GM19372 (cell line): ENCODE measurements around the gene ATP5PD.
A peak's percentile ranks its signal among the peaks of the same experiment; 100 is the strongest.

Experiments used
- ATAC-seq: cut with Tn5 transposase; IDR thresholded peaks from one replicate; pipeline ENCODE4 v1.9.1; 2021; ENCODE audit warnings: mild to moderate bottlenecking, low read depth, moderate library complexity; ENCODE audit not compliant: unreplicated experiment

Gene ATP5PD

DNA sequence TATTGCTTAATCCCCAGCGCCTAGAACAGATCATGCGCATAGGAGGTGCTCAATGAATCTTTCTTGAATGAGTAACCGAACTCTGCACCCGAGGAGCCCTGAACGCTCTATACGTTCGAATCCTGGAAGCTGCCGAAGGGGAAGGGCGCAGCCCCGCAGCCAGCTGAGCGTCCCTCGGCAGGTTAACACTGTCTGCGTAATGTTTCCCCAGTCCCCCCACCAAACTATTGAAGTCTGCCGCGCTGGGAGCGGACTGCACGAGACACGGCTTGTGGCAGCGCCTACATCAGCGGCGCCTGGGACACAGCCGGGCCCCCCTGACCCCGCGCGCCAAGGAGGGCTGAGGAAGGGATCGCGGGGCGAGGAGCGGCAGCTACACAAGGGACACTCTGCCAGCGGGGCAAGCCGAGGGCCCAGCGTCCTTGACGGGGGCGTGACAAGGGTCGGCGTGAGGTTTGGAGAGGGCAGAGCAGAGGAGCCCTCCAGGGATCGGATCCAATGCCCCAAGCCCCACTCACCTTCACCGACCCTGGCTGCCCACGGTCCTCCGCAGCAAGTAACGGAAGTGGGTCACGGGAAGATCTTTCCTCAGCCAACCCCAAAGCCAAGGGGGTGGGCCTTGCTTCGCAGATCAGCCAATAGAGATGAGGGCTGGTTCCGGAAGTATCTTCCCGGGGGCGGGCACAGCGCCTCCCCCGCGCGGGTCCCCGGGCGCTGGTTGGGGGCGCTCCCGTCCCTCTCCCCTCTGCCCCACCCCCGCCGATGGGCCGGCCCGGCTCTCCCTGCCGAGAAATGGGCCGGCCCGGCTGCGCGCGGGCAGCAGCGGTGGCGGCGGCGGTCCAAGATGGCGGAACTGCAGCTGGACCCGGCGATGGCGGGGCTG lies at the start of gene ATP5PD, which contains the start of gene KCTD2:
ATP5PD (minus strand) TSS at position 563 of the 883 bp plus-strand sequence. CDS start 4,319 bp downstream, outside the sequence.
KCTD2 (plus strand) TSS at position 819 of the 883 bp plus-strand sequence; CDS start at position 845, 26 bp downstream.
- peak; percentile 97 for ATAC-seq

DNA sequence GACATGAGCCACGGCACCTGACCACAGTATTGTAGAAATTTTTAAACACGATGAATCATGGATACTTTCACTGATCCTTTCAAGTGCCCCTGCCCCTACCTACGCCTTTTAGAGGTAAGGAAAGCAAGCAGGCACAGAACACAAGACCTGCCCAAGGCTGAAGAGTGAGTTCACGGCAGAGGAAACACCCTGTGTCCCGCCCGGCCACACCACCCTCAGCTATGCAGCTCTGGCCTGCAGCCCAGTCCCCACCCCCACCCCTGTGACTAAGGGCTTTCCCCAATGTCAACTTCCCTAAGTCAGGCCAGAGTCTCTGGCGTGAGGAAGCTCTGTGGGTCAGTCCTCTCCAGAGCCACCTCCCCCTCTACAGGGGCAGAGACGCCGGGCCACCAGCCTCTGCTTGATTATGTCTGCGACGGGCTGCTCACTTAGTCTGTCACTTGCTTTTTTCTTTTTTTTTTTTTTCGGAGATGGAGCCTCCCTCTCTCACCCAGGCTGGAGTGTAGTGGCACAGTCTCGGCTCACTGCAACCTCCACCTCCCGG lies 49.4 kb upstream of the ATP5PD start:
- no peak for ATAC-seq

DNA sequence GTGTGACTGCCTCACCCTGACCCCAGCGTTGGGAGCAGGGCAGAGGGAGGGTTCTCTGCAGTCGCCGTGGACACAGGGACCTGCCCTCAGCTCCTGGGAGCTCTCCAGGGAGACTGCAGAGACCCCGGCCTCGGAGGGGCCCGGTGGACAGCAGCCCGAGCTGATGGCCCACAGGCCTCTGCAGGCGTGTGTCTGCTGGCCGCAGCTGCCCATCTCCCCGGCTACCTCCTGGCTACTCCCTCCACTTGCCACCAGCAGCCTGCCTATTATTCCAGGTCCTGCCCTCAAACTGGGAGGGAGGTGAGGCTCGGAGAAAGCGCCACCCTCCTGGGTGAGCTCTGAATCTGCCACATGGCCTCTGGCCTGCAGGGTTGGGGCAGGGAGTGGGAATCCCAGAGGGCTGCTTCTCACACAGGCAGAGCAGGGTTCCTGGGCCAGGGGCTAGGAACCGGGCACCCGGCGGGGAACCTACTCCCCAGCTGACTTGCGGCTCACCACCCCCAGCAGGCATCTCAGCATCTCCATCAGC lies 48.2 kb upstream of the ATP5PD start:
- no peak for ATAC-seq

DNA sequence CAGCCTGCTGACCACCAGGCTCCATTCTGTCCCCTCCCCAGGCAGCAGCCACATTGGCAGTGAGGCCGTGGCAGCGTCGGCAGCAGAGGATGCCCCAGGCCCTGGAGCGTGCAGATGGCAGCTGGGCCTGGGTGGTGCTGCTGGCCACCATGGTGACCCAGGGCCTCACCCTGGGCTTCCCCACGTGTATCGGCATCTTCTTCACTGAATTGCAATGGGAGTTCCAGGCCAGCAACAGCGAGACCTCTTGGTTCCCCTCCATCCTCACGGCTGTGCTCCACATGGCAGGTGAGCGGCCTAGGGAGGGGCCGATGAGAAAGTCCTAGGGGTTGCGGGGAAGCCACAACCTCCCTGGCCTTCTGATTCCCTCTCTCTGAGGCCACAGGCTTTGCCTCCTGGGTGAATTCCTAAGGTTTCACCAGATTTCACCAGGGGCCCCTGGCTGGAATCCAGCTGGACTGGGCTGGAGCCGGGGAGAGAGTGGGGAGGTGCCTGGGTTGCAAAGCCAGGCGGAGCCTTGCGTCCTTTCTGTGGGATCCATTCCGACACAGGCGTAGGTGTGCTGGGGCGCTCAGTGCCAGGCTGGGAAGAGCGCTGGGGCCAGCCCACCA lies 46.9 kb upstream of the ATP5PD start:
- no peak for ATAC-seq

DNA sequence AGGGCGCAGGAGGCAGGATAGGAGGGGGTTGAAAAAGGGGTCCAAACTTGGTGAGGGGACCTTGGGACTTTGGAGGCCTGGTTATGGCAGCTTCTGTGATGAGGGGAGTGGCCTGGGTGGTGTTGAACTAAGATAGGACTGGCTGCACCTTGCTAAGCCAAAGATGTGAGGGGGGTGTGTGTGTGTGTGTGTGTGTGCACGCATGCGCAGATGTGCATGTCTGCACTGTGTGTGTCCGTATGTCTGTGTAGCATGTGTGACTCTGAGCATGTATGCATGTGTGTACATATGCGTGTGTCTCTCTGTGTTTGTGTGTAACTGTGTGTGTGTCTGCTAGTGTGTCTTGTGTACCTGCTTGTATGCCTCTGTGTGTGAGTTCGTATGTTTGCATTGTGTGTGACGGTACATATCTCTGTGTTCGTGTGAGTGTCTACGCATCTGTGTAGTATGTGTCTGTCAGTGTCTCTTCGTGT lies 45.1 kb upstream of the ATP5PD start:
- no peak for ATAC-seq

DNA sequence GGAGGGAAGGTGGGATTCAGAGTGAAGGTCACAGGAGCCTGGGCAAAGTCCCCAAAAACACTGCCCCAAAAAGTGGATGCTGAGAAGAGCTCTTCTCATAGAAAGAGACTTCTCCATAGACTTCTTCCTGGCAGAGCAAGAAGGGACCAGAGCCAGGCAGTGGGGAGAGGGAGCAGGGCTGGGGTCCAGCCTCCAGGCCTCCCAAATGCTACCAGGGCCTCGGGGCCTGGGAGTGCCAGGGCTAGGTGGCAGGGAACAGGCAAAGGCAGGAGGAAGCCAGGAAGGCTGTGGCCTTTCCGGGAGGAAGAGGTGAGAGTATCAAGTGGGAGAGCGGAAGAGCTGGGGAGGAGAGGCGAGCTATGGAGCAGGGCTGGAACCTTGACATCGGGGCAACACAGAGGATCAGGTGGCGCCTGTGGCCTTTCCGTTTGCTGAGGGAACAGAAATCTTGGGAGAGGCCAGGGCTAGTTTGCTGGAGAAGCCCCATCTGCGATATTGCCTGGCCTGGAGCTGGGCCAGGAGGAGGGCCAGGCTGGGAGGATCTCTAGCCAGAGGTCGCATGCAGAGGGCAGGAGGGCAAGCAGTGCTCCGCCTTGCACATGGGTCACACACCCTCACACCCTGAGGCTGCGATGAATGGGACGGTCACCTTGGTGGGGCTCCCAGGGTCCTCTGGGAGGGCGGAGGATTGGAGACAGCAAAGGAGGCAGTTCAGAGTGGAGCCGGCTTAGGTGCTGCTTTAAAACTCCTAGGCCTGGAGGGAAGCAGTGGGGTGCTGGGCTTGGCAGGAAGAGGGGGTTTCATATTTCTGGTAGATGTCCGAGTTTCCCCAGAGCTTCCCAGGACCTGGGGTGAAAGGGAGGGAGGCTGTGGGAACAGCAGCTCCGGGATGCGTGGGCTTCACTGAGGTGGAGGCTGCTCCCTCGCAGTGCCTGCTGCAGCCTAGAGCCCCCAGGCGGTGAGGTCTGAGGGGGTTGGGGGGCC lies 44.4 kb upstream of the ATP5PD start:
- ATAC-seq = no peak

DNA sequence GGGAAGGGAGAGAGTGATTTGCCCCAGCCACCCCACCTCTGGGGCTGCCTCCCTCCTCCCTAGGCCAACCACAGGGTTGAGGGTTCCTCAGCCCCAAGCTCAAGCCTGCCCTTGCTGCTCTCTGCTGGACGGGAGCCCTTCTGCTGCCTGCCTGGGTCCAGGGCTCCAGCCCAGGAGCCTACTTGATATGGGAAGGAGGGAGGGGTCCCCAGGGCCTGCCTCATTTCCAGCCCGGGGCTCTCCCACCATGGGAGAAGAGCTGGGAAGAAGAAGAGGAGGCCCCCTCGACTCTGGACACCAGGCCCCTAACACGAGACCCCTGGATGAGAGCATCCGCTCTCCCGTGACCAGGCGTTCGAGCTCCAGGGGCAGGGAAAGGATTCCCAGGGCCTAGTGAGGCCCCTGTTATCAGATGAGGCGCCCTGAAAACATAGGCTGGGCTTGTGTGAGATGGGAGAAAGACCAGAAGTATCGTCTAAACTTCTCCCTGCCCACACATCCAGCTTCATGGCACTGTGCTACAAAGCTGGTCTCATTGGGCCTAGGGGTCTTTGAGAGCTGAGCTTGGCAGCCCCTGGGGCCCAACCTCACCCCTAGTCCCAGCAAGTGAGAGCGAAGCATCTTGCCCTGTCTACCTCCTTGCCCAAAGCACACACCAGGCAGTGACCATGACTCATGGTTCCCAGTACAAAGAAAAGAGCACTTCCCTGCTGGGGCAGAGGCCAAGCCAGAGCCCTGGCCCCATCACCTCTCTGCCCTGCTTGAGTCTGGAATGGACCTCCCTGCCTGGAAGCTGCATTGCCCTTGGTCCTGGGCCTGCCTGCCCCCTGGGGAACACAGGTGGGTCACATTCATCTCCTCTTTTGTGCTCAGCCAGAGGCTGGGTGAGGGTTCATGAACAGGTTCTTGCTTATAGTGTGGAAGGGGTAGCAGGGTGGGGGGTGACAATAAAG lies 42.0 kb upstream of the ATP5PD start:
- ATAC-seq = no peak

DNA sequence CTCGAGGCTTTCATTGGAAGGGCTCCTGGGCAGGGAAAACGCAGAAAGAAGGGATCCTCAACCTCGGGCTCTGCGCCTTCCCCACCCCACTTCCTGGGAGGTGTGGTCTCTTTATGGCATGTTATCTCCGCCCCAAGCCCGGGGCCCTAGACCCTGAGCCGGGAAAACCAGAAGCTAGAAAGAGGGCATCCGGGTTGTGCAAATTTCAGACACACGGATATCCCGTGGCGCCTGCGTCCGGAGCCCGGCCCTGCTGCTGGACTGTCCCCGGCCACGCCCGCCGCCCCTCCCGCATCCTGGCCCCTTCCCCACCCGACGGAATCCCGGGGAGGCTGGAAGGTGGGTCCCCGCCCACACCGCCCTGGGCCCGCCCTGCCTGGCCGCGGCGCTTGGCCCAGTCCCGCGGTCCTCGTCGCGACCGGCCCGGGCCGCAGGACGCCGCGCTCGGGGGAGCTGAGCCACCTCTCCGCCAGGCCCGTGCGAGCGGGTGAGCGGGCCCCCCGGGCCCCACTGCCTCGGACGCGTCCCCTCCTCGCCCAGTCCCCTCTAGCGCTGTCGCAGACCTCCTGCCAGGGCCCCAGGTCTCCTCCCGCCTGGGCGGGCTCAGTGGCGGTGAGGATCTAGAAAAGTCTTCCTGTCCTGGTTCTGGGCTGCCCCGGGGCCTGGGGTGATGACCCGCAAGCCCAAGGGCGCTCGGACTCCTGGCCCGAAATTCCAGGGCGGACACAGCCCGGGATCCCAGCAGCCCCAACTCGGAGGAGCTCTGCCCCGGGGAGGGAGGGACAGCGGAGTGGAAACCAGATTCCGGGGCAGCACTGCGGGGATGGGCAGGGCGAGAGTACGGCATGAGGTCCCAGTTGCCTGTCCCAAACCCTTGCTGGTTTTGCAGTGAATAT lies 41.0 kb upstream of the ATP5PD start, which contains the start of gene SLC16A5:
SLC16A5 (plus strand) TSS at position 397 of the 896 bp plus-strand sequence. CDS start 5,683 bp downstream, outside the sequence.
- no peak for ATAC-seq

DNA sequence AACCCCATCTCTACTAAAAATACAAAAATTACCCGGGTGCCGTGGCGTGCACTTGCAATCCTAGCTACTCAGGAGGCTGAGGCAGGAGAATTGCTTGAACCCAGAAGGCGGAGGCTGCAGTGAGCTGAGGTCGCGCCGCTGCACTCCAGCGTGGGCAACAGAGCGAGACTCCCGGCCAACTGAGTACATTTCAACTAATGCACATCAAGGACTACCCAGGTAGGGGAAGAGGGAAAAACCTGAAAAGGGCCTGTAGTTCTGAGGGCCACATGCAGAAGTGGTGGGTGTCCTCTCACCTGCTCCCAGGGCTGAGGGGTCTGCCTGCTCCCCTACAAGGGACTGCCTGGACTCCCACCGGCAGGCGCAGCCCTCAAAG lies 40.4 kb upstream of the ATP5PD start:
- no peak for ATAC-seq

DNA sequence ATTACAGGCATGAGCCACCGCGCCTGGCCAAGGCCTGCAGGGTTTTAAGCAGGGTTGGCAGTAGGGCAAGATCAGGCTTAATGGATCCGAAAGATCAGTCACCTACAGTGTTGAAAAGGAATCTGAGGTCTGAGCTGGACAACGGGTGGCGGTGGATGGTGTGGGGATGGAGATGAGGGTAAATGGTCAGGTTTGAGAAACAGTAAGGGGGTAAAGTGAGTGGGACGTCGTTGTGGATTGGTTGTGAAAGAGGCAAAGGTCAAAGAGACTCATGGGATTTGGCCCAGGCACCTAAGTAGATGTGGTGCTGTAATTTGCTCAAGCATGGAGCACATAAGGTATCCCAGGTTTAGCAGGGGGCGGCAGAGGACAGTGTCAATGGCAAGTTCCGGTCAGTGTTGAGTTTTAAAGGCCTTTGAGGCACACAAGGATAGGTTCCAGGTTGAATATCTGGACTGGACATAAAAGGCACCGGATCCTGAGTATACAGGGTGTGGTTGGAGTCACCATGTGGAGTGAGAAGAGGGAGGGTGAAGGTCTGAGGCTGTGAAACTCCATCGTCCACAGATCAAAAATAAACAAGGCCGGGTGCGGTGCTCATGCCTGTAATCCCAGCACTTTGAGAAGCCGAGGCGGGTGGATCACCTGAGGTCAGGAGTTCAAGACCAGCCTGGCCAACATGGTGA lies 39.9 kb upstream of the ATP5PD start:
- ATAC-seq = no peak

DNA sequence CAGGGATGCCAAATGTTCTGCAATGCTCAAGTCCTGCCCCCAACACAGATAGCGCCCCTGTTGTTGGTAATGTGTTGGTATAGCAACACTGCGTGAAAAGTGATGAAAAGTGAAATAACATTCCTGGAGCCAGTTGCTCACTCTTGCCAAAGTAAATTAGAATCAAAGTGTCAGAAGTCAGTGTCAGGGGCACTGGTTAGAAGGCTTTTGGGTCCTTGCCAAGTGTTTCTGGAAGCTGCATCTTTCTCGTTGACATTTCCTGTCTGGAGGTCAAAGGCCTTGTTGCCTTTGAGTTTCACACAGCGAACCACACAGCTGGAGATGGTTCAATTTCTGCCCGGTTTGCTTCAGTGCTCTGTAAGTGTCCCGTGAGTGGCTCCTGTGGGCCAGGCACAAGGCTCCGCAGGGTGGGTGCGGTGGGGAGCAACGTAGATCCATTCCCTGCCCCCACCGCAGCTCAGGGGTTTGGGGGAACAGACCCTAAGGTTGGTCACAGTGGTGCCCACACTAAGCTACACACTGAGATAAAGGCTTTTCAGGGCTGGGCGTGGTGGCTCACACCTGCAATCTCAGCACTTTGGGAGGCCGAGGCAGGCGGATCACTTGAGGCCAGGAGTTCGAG lies 37.4 kb upstream of the ATP5PD start:
- ATAC-seq = no peak

DNA sequence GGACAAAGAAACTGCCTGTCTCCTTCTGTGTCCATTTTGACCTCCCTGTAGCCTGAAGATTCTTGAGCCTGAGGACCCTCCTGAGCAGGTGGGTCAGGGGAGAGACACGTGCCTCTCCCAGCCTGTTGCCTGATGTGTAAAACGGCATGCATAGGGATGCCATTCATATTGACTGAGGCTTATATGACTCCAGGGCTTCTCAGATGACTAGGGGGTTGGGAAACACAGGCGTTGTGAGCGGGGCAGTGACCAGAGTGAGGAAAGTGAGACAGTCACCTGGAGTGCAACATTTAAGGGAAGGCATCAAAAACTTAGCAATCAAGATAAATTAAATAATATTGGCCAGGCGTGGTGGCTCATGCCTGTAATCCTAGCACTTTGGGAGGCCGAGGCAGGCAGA lies 35.9 kb upstream of the ATP5PD start:
- ATAC-seq = no peak

DNA sequence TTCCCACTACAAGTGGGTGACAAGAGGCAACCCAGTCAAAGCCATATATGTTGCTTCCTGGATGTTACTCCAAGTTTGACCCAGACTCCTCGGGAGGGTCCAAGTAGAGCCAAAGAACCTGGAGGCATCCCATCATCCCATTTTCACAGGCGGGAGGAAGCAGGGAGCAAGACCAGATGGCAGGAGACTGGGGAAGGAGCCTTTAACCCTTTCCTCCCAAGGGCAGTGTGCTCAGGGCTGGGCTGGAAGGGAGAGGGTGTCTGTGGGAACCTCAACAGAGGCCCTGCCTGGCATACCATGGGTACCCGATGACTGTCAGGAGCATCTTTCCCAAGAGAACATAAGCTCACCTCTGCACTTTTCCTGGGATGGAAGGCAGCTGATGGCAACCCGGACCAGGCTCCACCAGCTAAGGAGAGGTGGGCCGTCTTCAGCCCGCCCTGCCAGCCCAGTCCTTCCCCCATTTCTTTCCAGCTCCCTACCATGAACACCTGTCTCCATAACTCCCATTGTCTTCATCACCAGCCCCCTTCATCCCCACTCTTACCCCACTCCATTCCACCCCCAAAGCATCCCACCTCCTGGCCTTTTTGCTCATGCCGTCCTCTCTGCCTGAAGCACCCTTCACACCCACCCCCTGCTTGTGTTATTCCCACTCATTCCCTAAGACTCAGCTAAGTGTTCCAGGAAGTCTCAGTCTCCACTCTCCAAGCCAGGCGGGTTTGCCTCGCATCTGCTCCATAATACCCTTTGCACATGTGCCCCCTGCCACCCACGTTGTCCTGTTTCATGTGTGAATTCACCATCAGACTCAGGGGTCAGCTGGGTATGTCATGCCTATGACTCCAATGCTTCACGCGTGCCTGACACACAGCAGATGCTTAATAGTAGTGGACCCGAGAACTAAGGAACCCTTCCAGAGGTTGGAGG lies 35.1 kb upstream of the ATP5PD start:
- ATAC-seq = no peak

DNA sequence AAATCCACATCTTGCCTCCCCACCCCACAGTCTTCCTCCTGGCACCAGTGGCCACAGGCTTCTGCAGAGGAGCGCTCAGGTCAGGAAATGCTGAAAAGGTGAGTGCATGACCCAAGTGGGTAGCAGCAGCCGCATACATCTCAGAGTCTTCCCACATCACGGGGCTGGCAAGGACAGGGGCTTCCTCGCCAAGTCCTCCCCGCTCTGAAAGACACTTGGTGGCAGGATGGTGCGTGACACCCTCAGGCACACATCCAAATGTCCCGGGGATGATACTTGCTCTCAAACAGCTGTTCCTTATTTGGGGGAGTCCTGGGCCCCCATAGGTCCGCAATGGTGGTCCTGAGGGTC lies 32.2 kb upstream of the ATP5PD start:
- no peak for ATAC-seq

DNA sequence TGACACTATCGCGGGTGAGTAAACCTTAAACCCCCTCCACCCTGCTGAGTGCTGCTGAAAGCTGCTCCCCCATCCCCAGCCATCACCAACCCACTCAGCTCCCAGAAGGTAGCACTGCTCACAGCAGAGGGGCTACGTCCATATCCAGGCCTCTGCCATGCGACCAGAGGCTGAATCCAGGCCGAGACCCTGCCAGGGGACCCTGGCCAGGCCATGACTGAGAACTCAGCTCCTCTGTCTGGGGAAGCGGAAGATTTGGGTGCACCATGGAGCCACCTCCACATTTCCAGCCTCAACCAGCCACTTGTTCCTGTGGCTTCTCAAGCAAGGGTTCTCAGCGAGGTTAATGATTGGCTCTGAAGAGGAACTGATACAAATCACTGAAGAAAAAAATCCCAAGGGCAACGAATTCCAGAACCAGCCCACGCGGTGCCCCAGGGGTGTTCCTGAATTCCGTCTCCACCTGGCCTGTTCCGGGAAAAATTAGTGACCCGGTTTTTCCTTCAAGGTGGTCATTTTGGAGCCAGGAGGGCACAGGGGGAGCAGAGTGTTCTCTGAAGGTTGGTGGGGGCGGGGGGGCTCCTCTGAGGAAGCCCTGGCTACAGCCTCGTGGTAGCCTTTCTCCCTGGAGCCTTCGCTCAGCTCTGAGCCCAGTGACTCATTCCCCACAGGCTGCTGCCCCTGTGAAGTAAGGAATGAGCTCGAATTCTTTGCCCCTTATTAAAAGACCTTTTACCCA lies 31.7 kb upstream of the ATP5PD start:
- no peak for ATAC-seq
